H9 (cell line): ENCODE data around the gene RABGAP1L. TPM values are rescaled to one million over a fixed set of nuclear protein-coding genes. Genes with fewer than 3 reads are reported as not detected.

Source experiments
- DNase-seq: peaks from one replicate; pipeline ENCODE4 v3.0.0-alpha.2; 2017
- H2AFZ ChIP-seq: one replicate; pipeline ENCODE4 v1.6.1; 2013; ENCODE audit warnings: mild to moderate bottlenecking, low read length, control low read depth, moderate library complexity
- H2AK5ac ChIP-seq: 2 replicates; pipeline ENCODE4 v1.6.1; 2013; ENCODE audit warnings: low read length, control low read depth, mixed read lengths; ENCODE audit not compliant: insufficient read length
- H2BK120ac ChIP-seq: one replicate; pipeline ENCODE4 v1.6.1; 2013; ENCODE audit warnings: low read depth, mild to moderate bottlenecking, low read length, control low read depth, inconsistent platforms; ENCODE audit not compliant: poor library complexity, severe bottlenecking
- H2BK12ac ChIP-seq: 2 replicates; pipeline ENCODE4 v1.6.1; 2013; ENCODE audit warnings: low read length, control low read depth, mixed read lengths, low read depth; ENCODE audit not compliant: insufficient read length
- H2BK15ac ChIP-seq: 2 replicates; pipeline ENCODE4 v1.6.1; 2013; ENCODE audit warnings: low read depth, low read length, control low read depth
- H2BK20ac ChIP-seq: one replicate; pipeline ENCODE4 v1.6.1; 2013; ENCODE audit warnings: low read depth, mild to moderate bottlenecking, low read length, control low read depth, inconsistent platforms; ENCODE audit not compliant: poor library complexity, severe bottlenecking
- H2BK5ac ChIP-seq: 2 replicates; pipeline ENCODE4 v1.6.1; 2013; ENCODE audit warnings: low read length, control low read depth, mixed read lengths; ENCODE audit not compliant: insufficient read length
- H3K14ac ChIP-seq: 2 replicates; pipeline ENCODE4 v1.6.1; 2013; ENCODE audit warnings: low read length, control low read depth; ENCODE audit not compliant: insufficient read depth
- H3K18ac ChIP-seq: 2 replicates; pipeline ENCODE4 v1.6.1; 2013; ENCODE audit warnings: low read depth, mild to moderate bottlenecking, mixed read lengths, low read length, control low read depth; ENCODE audit not compliant: insufficient read length
- H3K23ac ChIP-seq: 2 replicates; pipeline ENCODE4 v1.6.1; 2013; ENCODE audit warnings: low read length, control low read depth, mixed read lengths, low read depth; ENCODE audit not compliant: insufficient read length
- H3K23me2 ChIP-seq: 2 replicates; pipeline ENCODE4 v1.6.1; 2013; ENCODE audit warnings: low read depth, mild to moderate bottlenecking, mixed read lengths, low read length, control low read depth; ENCODE audit not compliant: insufficient read length, poor library complexity, severe bottlenecking
- H3K27ac ChIP-seq: 2 replicates; pipeline ENCODE4 v1.5.1; 2013; ENCODE audit warnings: low read length, control low read depth, mixed read lengths, low read depth; ENCODE audit not compliant: insufficient read length
- H3K27me3 ChIP-seq: 2 replicates; pipeline ENCODE4 v1.6.1; 2013; ENCODE audit warnings: low read length, control low read depth, inconsistent platforms; ENCODE audit not compliant: insufficient read depth
- H3K4ac ChIP-seq: 2 replicates; pipeline ENCODE4 v1.6.1; 2013; ENCODE audit warnings: low read depth, mild to moderate bottlenecking, control low read depth, inconsistent platforms, low read length, moderate library complexity
- H3K4me1 ChIP-seq: 2 replicates; pipeline ENCODE4 v1.6.1; 2013; ENCODE audit warnings: low read length, control low read depth, inconsistent platforms; ENCODE audit not compliant: insufficient read depth
- H3K4me2 ChIP-seq: 2 replicates; pipeline ENCODE4 v1.6.1; 2013; ENCODE audit warnings: low read length, control low read depth, mixed read lengths; ENCODE audit not compliant: insufficient read length, insufficient read depth
- H3K56ac ChIP-seq: 2 replicates; pipeline ENCODE4 v1.6.1; 2013; ENCODE audit warnings: low read depth, mild to moderate bottlenecking, mixed read lengths, low read length, control low read depth; ENCODE audit not compliant: insufficient read length
- H3K79me1 ChIP-seq: 2 replicates; pipeline ENCODE4 v1.6.1; 2013; ENCODE audit warnings: low read depth, mild to moderate bottlenecking, moderate library complexity, low read length, control low read depth, inconsistent platforms; ENCODE audit not compliant: insufficient read depth, poor library complexity, severe bottlenecking
- H3K79me2 ChIP-seq: 2 replicates; pipeline ENCODE4 v1.6.1; 2013; ENCODE audit warnings: low read length, control low read depth, inconsistent platforms; ENCODE audit not compliant: insufficient read depth
- H3K9ac ChIP-seq: 2 replicates; pipeline ENCODE4 v1.6.1; 2013; ENCODE audit warnings: low read length, control low read depth, mixed read lengths; ENCODE audit not compliant: insufficient read length; ENCODE audit errors: extremely low read depth
- H3K9me3 ChIP-seq: one replicate; pipeline ENCODE4 v1.6.1; 2013; ENCODE audit warnings: low read depth, low read length, inconsistent platforms; ENCODE audit not compliant: control insufficient read depth
- H3T11ph ChIP-seq: one replicate; pipeline ENCODE4 v1.6.1; 2013; ENCODE audit warnings: mild to moderate bottlenecking, low read length, control low read depth, inconsistent platforms
- H4K20me1 ChIP-seq: one replicate; pipeline ENCODE4 v1.6.1; 2013; ENCODE audit not compliant: control insufficient read depth, insufficient read length, insufficient read depth
- H4K5ac ChIP-seq: 2 replicates; pipeline ENCODE4 v1.6.1; 2013; ENCODE audit warnings: low read depth, mild to moderate bottlenecking, mixed read lengths, low read length, control low read depth; ENCODE audit not compliant: insufficient read length
- H4K8ac ChIP-seq: replicated peaks from 2 replicates; pipeline ENCODE4 v1.6.1; 2013; ENCODE audit warnings: low read length, control low read depth, mixed read lengths, low read depth; ENCODE audit not compliant: insufficient read length
- H4K91ac ChIP-seq: 2 replicates; pipeline ENCODE4 v1.6.1; 2013; ENCODE audit warnings: low read depth, mild to moderate bottlenecking, moderate library complexity, mixed read lengths, low read length, control low read depth; ENCODE audit not compliant: insufficient read length
- H3K27ac Mint-ChIP-seq, 3 experiments: 2 replicates in 2 of 3; 3 replicates in 1 of 3; pipeline ENCODE4 v1.8.0; 2020 to 2021; ENCODE audit warnings: mixed read lengths in 3 of 3, mild to moderate bottlenecking in 1 of 3, moderate library complexity in 1 of 3
- H3K27me3 Mint-ChIP-seq: 2 replicates; pipeline ENCODE4 v1.8.0; 2021; ENCODE audit warnings: low read depth, mild to moderate bottlenecking, moderate library complexity, mixed read lengths
- H3K36me3 Mint-ChIP-seq, 3 experiments: 2 replicates in 2 of 3; 3 replicates in 1 of 3; pipeline ENCODE4 v1.8.0; 2020 to 2021; ENCODE audit warnings: low read depth in 3 of 3, mixed read lengths in 3 of 3; ENCODE audit not compliant: insufficient read depth in 1 of 3
- H3K4me1 Mint-ChIP-seq, 2 experiments: 2 replicates each; pipeline ENCODE4 v1.8.0; 2020; ENCODE audit warnings: mixed read lengths in 2 of 2
- H3K4me3 Mint-ChIP-seq, 2 experiments: 2 replicates in 1 of 2; 3 replicates in 1 of 2; pipeline ENCODE4 v1.8.0; 2020 to 2021; ENCODE audit warnings: mild to moderate bottlenecking in 2 of 2, mixed read lengths in 2 of 2, moderate library complexity in 1 of 2
- H3K9me3 Mint-ChIP-seq, 2 experiments: 2 replicates in 1 of 2; 3 replicates in 1 of 2; pipeline ENCODE4 v1.8.0; 2020; ENCODE audit warnings: mild to moderate bottlenecking in 2 of 2, mixed read lengths in 2 of 2, moderate library complexity in 1 of 2
- WGBS: extraction: QIAGEN DNeasy Blood & Tissue Kit; methylation state at CpG from one replicate; pipeline ENCODE4 v1.1.7; 2013; ENCODE audit warnings: missing lambda C conversion rate, low lambda C conversion rate, mixed read lengths; ENCODE audit not compliant: insufficient read length; ENCODE audit errors: extremely low coverage; 5-methylcytosine and 5-hydroxymethylcytosine counted together
- total RNA-seq: library from RNA; stranded (reverse); gene quantifications from 2 replicates; pipeline ENCODE4 v1.2.1, GENCODE V29; 2021
- TF ChIP-seq, protein P1 (sequence below): fragments of 200-600 bp; sonication (generic); conservative IDR thresholded peaks from 3 replicates; pipeline ENCODE4 v1.8.0; 2021; ENCODE audit warnings: antibody characterized with exemption, mild to moderate bottlenecking

Gene RABGAP1L
- total RNA-seq, 1 experiment from 2014 or later, result 147 TPM

DNA sequence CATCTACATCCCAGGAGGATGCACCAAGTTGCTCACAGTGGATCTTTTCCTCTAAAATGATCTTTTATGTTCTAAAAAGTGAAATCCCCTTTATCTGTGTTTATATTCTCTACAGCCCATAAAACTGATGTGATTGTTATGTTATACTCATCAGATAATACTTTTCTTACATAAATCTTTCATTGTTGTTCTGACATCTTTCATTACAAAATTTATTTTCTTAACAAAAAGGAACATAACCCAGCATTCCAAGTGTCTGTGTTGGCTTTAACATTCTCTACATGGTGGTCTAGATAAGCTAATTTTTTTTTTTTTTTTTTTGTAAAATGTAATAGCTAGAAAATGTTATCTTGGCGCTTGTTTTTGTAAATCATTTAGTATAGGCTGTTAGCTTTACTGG lies 832.2 kb downstream of the RABGAP1L start:
- H3K4me1 ChIP-seq, result no peaks in the 10 kb centered on the region
- no peak overlapping the region for H2AFZ ChIP-seq
- no peak overlapping the region for H3K27ac Mint-ChIP-seq
- no peaks in the 10 kb centered on the region for H4K20me1 ChIP-seq
- no peaks in the 10 kb centered on the region for H3K27me3 ChIP-seq
- no peak overlapping the region for H3K4me2 ChIP-seq
- no peak overlapping the region for H3K4ac ChIP-seq
- H3K9me3 Mint-ChIP-seq, result no peaks in the 10 kb centered on the region
- DNase-seq, result no peak
- no peak overlapping the region for H3K9ac ChIP-seq
- H3K56ac ChIP-seq, result no peak overlapping the region
- no peak overlapping the region for H4K5ac ChIP-seq
- H3K9me3 ChIP-seq, result no peaks in the 10 kb centered on the region
- no peak overlapping the region for H3T11ph ChIP-seq
- H2BK15ac ChIP-seq, result no peak overlapping the region
- H3K79me1 ChIP-seq, result no peaks in the 10 kb centered on the region
- no peak overlapping the region for H2BK120ac ChIP-seq
- H2BK20ac ChIP-seq, result no peak overlapping the region
- no peaks in the 10 kb centered on the region for H3K4me1 Mint-ChIP-seq
- TF ChIP-seq, protein P1, sequence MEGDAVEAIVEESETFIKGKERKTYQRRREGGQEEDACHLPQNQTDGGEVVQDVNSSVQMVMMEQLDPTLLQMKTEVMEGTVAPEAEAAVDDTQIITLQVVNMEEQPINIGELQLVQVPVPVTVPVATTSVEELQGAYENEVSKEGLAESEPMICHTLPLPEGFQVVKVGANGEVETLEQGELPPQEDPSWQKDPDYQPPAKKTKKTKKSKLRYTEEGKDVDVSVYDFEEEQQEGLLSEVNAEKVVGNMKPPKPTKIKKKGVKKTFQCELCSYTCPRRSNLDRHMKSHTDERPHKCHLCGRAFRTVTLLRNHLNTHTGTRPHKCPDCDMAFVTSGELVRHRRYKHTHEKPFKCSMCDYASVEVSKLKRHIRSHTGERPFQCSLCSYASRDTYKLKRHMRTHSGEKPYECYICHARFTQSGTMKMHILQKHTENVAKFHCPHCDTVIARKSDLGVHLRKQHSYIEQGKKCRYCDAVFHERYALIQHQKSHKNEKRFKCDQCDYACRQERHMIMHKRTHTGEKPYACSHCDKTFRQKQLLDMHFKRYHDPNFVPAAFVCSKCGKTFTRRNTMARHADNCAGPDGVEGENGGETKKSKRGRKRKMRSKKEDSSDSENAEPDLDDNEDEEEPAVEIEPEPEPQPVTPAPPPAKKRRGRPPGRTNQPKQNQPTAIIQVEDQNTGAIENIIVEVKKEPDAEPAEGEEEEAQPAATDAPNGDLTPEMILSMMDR, result no peak
- no peaks in the 10 kb centered on the region for H3K23me2 ChIP-seq
- WGBS, result no CpG with 5 or more reads among the region's 1 CpG
- no peaks in the 10 kb centered on the region for H3K27me3 Mint-ChIP-seq
- no peaks in the 10 kb centered on the region for H3K79me2 ChIP-seq
- peaks cover 20 to 62% (median 50%) of the 10 kb centered on the region in 3 experiments; a peak in 6 of 7 replicates for H3K36me3 Mint-ChIP-seq
- H2AK5ac ChIP-seq, result no peak overlapping the region
- H3K18ac ChIP-seq, result no peak overlapping the region
- H3K23ac ChIP-seq, result no peak overlapping the region
- no peak overlapping the region for H2BK12ac ChIP-seq
- H3K27ac ChIP-seq, result no peak overlapping the region
- H4K8ac ChIP-seq, result no peak overlapping the region
- H4K91ac ChIP-seq, result no peak overlapping the region
- H2BK5ac ChIP-seq, result no peak overlapping the region
- H3K14ac ChIP-seq, result no peak overlapping the region
- no peak overlapping the region for H3K4me3 Mint-ChIP-seq
